GM11168 (cell line): ENCODE results near the gene ATP7B.
"Not testable (repeated sequence)": the region's sequence is repeated elsewhere in the genome, so short reads cannot be mapped to it uniquely, and the experiment has no call there.

Source experiments
- in situ Hi-C: fragments of 300-500 bp; cut with MboI; formaldehyde crosslinking; loops from one replicate; pipeline ENCODE4 v1.12.0; 2022; ENCODE audit warnings: low sequenced_read_pairs; ENCODE audit not compliant: unreplicated experiment

Gene ATP7B

GRCh38 chr13:52010890-52011631, at the start of gene ATP7B:
Gene ATP7B, minus strand, starts transcription at chr13:52011450. Its CDS starts 113 bp downstream, at chr13:52011337.
- in situ Hi-C loops = no loop called here

GRCh38 chr13:52053460-52053859, 42.2 kb upstream of the ATP7B start:
- in situ Hi-C loops = no loop called here

- in situ Hi-C loops = no loop called here
These were observed 40.1 kb upstream of the ATP7B start for GRCh38 chr13:52051400-52051799.

GRCh38 chr13:52048516-52048915, 37.3 kb upstream of the ATP7B start:
- in situ Hi-C loops = no loop called here

- in situ Hi-C loops = no loop called here
These were observed 36.2 kb upstream of the ATP7B start for GRCh38 chr13:52047463-52047862.

- in situ Hi-C loops = no loop called here
These were observed 32.4 kb upstream of the ATP7B start for GRCh38 chr13:52043675-52044074.

GRCh38 chr13:52036037-52036436, 24.8 kb upstream of the ATP7B start:
- in situ Hi-C loops = no loop called here

- in situ Hi-C loops = no loop called here
These were observed 23.5 kb upstream of the ATP7B start for GRCh38 chr13:52034616-52035226.

- in situ Hi-C loops = no loop called here
These were observed 21.8 kb upstream of the ATP7B start for GRCh38 chr13:52033039-52033438.

GRCh38 chr13:52030401-52030800, 19.2 kb upstream of the ATP7B start:
- in situ Hi-C loops = not testable (repeated sequence)

- in situ Hi-C loops = no loop called here
These were observed 18.3 kb upstream of the ATP7B start for GRCh38 chr13:52029569-52029968.

GRCh38 chr13:52027832-52028231, 16.6 kb upstream of the ATP7B start:
- in situ Hi-C loops = no loop called here

GRCh38 chr13:52026246-52026626, 15.0 kb upstream of the ATP7B start:
- in situ Hi-C loops = no loop called here

- in situ Hi-C loops = no loop called here
These were observed 14.4 kb upstream of the ATP7B start for GRCh38 chr13:52025475-52026245.

- in situ Hi-C loops = no loop called here
These were observed 13.2 kb upstream of the ATP7B start, which contains the start of gene UTP14C for GRCh38 chr13:52024481-52024880. Gene UTP14C, plus strand, starts transcription at chr13:52024691. Its CDS starts 4,114 bp downstream, at chr13:52028805.

GRCh38 chr13:52022356-52022755, 11.1 kb upstream of the ATP7B start:
- in situ Hi-C loops = no loop called here

- in situ Hi-C loops = no loop called here
These were observed 8.9 kb upstream of the ATP7B start for GRCh38 chr13:52020191-52020590.

- in situ Hi-C loops = no loop called here
These were observed 5.0 kb upstream of the ATP7B start for GRCh38 chr13:52016296-52016695.

GRCh38 chr13:52012512-52012836, 1.2 kb upstream of the ATP7B start:
- in situ Hi-C loops = no loop called here

GRCh38 chr13:52011632-52012511, 622 bp upstream of the ATP7B start, which contains the start of gene ALG11:
Gene ALG11, plus strand, starts transcription at chr13:52012398. Its CDS starts 21 bp downstream, at chr13:52012419.
- in situ Hi-C loops = no loop called here
